H1 (cell line): ENCODE data around the gene MPRIP. TPM values are rescaled to one million over a fixed set of nuclear protein-coding genes. Genes with fewer than 3 reads are reported as not detected.

Experiments
- GTF2F1 ChIP-seq: IDR thresholded peaks from 2 replicates; pipeline ENCODE4 v1.6.1; 2012; ENCODE audit warnings: low read depth, low read length, improper control_type of control experiment, borderline replicate concordance
- KDM1A ChIP-seq: fragments of 200-600, 300-600 bp; sonication (generic); IDR thresholded peaks from 2 replicates; pipeline ENCODE4 v1.7.1; 2016; ENCODE audit warnings: mild to moderate bottlenecking, low read length, borderline replicate concordance
- RNF2 ChIP-seq: fragments of 200-900, 300-1000 bp; sonication (generic); IDR thresholded peaks from 2 replicates; pipeline ENCODE4 v1.7.1; 2016; ENCODE audit warnings: borderline replicate concordance, low read depth, mild to moderate bottlenecking, antibody characterized with exemption, low read length; ENCODE audit not compliant: poor library complexity, severe bottlenecking; ENCODE audit errors: missing control alignments
- SIRT6 ChIP-seq: IDR thresholded peaks from one replicate; pipeline ENCODE4 v1.7.1; 2012; ENCODE audit warnings: low read length, inconsistent platforms
- polyA plus RNA-seq, 7 experiments: library from polyadenylated mRNA; depleted of rRNA in 3 of 7; stranded (reverse) in 5 of 7; unstranded in 2 of 7; fragments of >200 nt in 5 of 7; fragments of 200-250 nt in 2 of 7; gene quantifications; 1 replicate in 5 of 7; 2 replicates in 1 of 7; 4 replicates in 1 of 7; pipeline versions ENCODE4 v1.2.1 to v1.2.3, GENCODE V29; 2011 to 2013; ENCODE audit warnings: missing spikeins in 2 of 7, mixed read lengths in 2 of 7
- total RNA-seq: library from RNA; stranded (reverse); fragmentation: NEBNext Ultra II Directional; extraction: Animal tissue kit (Norgen Biotek cat#: 25700); gene quantifications from 2 replicates; pipeline ENCODE4 v1.2.1, GENCODE V29; 2021

The MPRIP gene
- total and polyA plus RNA-seq, 2 of the 8 experiments (the other 6 are each of a cell fraction or from before 2014, with no cell fraction given) = 48.6 to 146 TPM

GRCh38 chr17:17172990-17173389, 130.7 kb downstream of the MPRIP start (continued):
- TF ChIP-seq SIRT6 (no peak), RNF2 (no peak), KDM1A (no peak), GTF2F1 (no peak)
- TF ChIP-seq, all 59 proteins: peak for 0
